ENCODE measurements around the gene FIBCD1. TPM values are rescaled to one million over a fixed set of nuclear protein-coding genes. Genes with fewer than 3 reads are reported as not detected.

The FIBCD1 gene
- total RNA-seq, 1 donor from 2014 or later, result not detected

DNA sequence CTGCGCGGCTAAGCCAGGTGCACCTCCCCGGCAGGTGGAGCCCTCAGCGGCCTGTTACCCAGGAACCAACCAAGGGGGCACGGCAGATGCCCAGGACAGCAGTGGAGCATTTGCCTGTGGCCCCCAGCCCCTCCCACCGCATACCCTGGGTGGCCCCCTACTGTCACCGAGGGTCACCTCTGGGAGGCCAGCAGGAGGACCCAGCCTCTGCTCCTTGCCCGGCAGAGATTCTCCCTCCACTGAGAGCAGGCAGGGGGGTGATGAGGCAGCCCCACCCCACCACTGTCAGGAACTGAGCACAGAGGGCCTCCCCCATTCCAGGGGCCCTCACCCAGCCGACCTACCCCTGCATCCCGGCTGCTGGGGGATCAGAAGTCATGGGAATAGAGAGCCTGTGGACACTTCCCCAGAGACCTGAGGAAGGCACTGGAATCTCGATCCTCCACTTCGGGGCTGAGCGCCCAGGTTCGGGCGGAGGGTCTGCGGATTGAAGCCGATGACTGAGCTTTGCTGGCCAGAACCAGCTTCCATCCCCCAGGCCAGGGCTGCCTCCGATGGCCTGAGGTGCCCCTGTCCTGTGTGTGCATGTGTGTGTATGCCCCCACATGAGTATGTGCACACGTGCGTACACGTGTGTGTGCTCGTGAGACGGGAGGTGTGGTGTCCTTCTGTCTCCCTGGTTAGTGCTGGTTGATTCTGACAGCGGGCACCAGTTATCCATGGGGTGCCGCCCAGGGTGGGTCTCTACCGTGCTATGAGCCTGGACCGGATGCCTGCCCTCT lies 42.6 kb downstream of the FIBCD1 start, which contains the start of gene QRFP:
TSS of gene QRFP (minus strand) at position 580 of the 782 bp plus-strand sequence. CDS start 2,974 bp downstream, outside the sequence.
- Histone ChIP-seq H3K4me1 (peaks cover 0 to 5% of the 10 kb centered on the region in 2 donors), H3K27ac (no peak within 1 kb of the TSS), H3K27me3 (no peaks in the 10 kb centered on the region), H3K4me3 (no peak within 1 kb of the TSS), H3K36me3 (peaks cover 10 to 25% of the 10 kb centered on the region in 2 donors), H3K9me3 (no peaks in the 10 kb centered on the region)
- intact Hi-C loops (cut with DNase I), result no loop called here
- no peak for DNase-seq (ENCODE audit: low spot score in 2 of 2)
- TF ChIP-seq, protein P1, sequence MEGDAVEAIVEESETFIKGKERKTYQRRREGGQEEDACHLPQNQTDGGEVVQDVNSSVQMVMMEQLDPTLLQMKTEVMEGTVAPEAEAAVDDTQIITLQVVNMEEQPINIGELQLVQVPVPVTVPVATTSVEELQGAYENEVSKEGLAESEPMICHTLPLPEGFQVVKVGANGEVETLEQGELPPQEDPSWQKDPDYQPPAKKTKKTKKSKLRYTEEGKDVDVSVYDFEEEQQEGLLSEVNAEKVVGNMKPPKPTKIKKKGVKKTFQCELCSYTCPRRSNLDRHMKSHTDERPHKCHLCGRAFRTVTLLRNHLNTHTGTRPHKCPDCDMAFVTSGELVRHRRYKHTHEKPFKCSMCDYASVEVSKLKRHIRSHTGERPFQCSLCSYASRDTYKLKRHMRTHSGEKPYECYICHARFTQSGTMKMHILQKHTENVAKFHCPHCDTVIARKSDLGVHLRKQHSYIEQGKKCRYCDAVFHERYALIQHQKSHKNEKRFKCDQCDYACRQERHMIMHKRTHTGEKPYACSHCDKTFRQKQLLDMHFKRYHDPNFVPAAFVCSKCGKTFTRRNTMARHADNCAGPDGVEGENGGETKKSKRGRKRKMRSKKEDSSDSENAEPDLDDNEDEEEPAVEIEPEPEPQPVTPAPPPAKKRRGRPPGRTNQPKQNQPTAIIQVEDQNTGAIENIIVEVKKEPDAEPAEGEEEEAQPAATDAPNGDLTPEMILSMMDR (IDR thresholded peaks at IDR 0.05), result no peak

DNA sequence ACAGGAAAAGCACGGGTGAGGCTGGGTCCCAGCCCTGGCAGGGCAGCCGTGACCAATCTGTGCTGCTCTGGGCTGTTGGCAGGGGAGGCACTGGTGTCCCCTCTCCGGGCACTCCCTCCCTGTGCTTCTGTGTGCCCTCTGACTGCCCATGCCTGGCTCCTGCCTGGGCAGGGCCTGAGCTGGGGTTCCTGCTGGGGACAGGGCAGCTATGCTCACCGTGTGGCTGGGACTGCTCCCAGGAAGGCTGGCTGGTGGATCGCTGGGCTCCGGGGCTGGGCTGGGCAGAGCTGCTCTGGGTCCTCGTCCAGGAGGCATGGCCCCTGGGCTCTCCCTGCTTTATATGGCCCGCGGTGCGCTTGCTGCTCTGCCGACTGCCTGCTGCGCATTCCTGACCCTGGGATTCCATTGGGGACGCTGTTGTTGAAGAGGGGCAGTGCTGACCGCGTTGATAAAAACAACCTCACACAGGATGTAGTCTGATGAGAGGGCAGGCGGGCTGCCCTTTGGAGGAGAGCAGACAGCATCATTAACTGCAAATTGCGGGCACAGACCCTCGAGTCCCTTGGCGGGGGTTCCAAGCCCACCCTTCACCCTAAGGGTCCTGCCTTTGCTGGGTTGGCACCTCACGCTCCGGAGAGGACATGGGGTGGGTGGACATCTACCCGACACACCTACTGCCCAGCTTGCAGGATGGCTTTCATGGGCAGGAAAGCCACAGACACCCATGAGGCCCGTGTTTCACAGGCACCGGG lies 43.4 kb downstream of the FIBCD1 start:
- H3K9me3 ChIP-seq, result no peaks in the 10 kb centered on the region
- peaks cover 16 to 33% of the 10 kb centered on the region in 2 donors for H3K36me3 ChIP-seq
- DNase-seq (ENCODE audit: low spot score in 2 of 2), result no peak
- H3K4me3 ChIP-seq, result no peak overlapping the region
- intact Hi-C loops (cut with DNase I), result no loop called here
- TF ChIP-seq, protein P1 (IDR thresholded peaks at IDR 0.05), result no peak
- H3K27ac ChIP-seq, result no peak overlapping the region
- no peaks in the 10 kb centered on the region for H3K27me3 ChIP-seq
- H3K4me1 ChIP-seq, result peaks cover 0 to 5% of the 10 kb centered on the region in 2 donors

DNA sequence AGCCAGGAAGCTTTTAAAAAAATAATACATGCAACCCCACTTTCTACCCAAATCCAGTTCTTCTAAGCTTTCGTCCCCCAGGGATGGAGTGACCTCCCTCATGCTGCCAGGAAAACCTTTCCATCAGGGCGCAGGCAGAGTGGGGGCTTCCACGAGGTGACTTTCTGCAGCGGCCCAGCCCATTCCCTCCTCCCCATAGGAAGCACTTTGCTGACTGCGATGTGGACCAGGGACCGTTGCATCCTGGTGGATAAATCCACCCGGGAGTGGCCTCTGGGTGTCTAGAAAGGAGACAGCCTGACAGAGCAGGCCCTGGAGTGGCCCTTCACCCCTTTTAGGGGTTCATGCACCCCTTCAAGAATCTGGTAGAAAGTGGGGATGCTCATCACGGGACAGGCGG lies 44.0 kb downstream of the FIBCD1 start:
- Histone ChIP-seq H3K4me1 (peaks cover 0 to 5% of the 10 kb centered on the region in 2 donors), H3K27me3 (no peaks in the 10 kb centered on the region), H3K27ac (no peak overlapping the region), H3K4me3 (no peak overlapping the region), H3K9me3 (no peaks in the 10 kb centered on the region), H3K36me3 (peaks cover 22 to 39% of the 10 kb centered on the region in 2 donors)
- intact Hi-C loops (cut with DNase I), result no loop called here
- TF ChIP-seq, protein P1 (IDR thresholded peaks at IDR 0.05), result no peak
- no peak for DNase-seq (ENCODE audit: low spot score in 2 of 2)

DNA sequence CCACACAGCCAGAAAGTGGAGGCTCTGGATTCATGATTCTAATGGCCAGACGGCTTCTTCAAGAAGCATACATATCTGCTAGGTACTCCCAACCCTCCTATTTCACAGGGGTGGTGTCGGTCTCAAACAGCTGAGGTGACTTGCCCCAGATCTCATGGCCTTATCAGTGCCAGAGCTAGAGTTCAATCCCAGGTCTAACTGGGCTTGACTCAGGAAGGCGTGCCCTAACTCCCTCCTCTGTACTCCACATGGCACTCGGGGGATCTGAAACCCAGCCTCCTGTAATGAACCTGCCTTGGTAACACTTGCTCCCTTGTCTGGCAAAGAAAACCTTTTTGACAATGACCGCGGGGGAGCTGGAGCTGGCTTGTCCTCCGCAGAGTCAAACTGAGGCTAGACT lies 44.5 kb downstream of the FIBCD1 start:
- intact Hi-C loops (cut with DNase I), result no loop called here
- no peak overlapping the region for H3K27ac ChIP-seq

DNA sequence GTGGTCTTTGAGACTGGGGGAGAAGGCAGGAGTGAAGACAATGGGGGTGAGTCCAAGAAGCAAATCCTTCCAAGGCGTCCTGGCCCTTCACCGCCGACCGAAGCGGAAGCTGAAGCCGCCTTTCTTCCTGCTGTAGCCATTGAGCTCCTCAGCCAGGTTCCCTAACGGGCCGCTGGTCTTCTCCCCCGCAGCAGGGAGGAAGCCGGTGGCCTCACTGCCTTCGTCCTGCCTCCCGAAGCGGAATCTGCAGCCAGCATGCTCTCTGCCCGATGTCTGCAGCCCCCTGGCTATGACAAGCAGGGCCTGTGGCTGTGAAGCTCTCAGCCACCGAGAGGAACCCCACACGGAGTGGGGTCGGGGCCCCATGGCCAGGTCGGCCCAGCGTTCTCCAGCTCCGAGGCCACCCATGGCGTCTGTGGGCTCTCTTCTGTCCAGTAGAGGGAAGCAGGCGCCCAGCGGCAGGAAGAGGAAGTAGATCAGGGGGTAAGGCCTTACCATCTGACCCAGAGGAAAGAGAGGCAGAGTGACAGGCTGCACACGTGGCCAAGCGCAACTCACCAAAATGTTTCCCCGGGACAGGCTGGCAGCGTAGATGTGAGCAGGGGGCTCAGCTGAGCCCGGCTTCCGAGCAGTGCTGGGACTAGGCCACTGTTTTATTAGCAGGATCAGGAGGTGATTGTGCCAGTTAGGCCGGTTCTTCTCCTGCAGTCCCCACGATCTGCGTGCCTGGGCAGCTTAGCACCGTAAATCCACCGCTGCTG lies 45.5 kb downstream of the FIBCD1 start:
- TF ChIP-seq, protein P1 (IDR thresholded peaks at IDR 0.05), result peak in 2 of 3 experiments; percentile 19

More for the DNA sequence above, 44.5 kb downstream of the FIBCD1 start:
- TF ChIP-seq, protein P1 (IDR thresholded peaks at IDR 0.05), result no peak
- peaks cover 0 to 5% of the 10 kb centered on the region in 2 donors for H3K4me1 ChIP-seq
- no peak for DNase-seq (ENCODE audit: low spot score in 2 of 2)
- peaks cover 27 to 44% of the 10 kb centered on the region in 2 donors for H3K36me3 ChIP-seq
- H3K27me3 ChIP-seq, result no peaks in the 10 kb centered on the region
- H3K9me3 ChIP-seq, result no peaks in the 10 kb centered on the region
- no peak overlapping the region for H3K4me3 ChIP-seq

More for the DNA sequence above, 45.5 kb downstream of the FIBCD1 start:
- intact Hi-C loops (cut with DNase I), result no loop called here
- Histone ChIP-seq H3K36me3 (peaks cover 35 to 52% of the 10 kb centered on the region in 2 donors), H3K27ac (no peak overlapping the region), H3K27me3 (no peaks in the 10 kb centered on the region), H3K4me1 (peaks cover 0 to 5% of the 10 kb centered on the region in 2 donors), H3K4me3 (no peak overlapping the region), H3K9me3 (no peaks in the 10 kb centered on the region)
- peak in 1 of 2 donors; percentile 30 for DNase-seq (ENCODE audit: low spot score in 2 of 2)
